HL-60 (cell line): Measurements from ENCODE around the gene MS4A7.

ENCODE experiments used
- CTCF ChIP-seq: IDR thresholded peaks from one replicate; pipeline ENCODE4 v1.5.1; 2011; ENCODE audit warnings: low read length, control low read depth, inconsistent platforms; ENCODE audit not compliant: insufficient read depth
- REST ChIP-seq: IDR thresholded peaks from 2 replicates; pipeline ENCODE4 v1.6.1; 2012; ENCODE audit warnings: low read depth; ENCODE audit not compliant: insufficient replicate concordance

- TF ChIP-seq CTCF (no peak), REST (no peak)
Observed at GRCh38 chr11:60378354-60378753, at the start of gene MS4A7.
